GM12878 (cell line): ENCODE measurements around the gene RNASEL. TPM values are rescaled to one million over a fixed set of nuclear protein-coding genes. Genes with fewer than 3 reads are reported as not detected.
A peak's percentile ranks its signal among the peaks of the same experiment; 100 is the strongest.

Experiments
- CEBPZ ChIP-seq: fragments of 150-350 bp; IDR thresholded peaks from 2 replicates; pipeline ENCODE4 v1.6.1; 2016; ENCODE audit warnings: low read depth, low read length
- CREM ChIP-seq: IDR thresholded peaks from 2 replicates; pipeline ENCODE4 v1.6.1; 2014; ENCODE audit warnings: antibody characterized with exemption, low read depth
- IKZF1 ChIP-seq: fragments of 450-650 bp; conservative IDR thresholded peaks from 2 replicates; pipeline ENCODE4 v1.6.1; 2017; ENCODE audit warnings: antibody characterized with exemption, mild to moderate bottlenecking
- MTA2 ChIP-seq: fragments of 450-650 bp; IDR thresholded peaks from 2 replicates; pipeline ENCODE4 v1.6.1; 2016; ENCODE audit warnings: low read depth, mild to moderate bottlenecking, moderate library complexity
- NR2C1 ChIP-seq: fragments of 450-650 bp; IDR thresholded peaks from 2 replicates; pipeline ENCODE4 v1.6.1; 2017; ENCODE audit warnings: antibody characterized with exemption, mild to moderate bottlenecking, moderate library complexity
- PKNOX1 ChIP-seq: fragments of 450-650 bp; IDR thresholded peaks from 2 replicates; pipeline ENCODE4 v1.6.1; 2016; ENCODE audit warnings: mild to moderate bottlenecking
- RAD51 ChIP-seq: fragments of 450-650 bp; IDR thresholded peaks from 2 replicates; pipeline ENCODE4 v1.6.1; 2016; ENCODE audit warnings: moderate library complexity, mild to moderate bottlenecking, inconsistent platforms
- RB1 ChIP-seq: fragments of 450-650 bp; formaldehyde crosslinking; IDR thresholded peaks from 2 replicates; pipeline ENCODE4 v1.6.1; 2017; ENCODE audit warnings: mild to moderate bottlenecking, borderline replicate concordance
- RFX5 ChIP-seq: IDR thresholded peaks from 2 replicates; pipeline ENCODE4 v1.6.1; 2011; ENCODE audit warnings: low read depth, low read length, improper control_type of control experiment
- SMAD1 ChIP-seq: fragments of 450-650 bp; IDR thresholded peaks from 2 replicates; pipeline ENCODE4 v1.6.1; 2018; ENCODE audit warnings: mild to moderate bottlenecking, low read depth; ENCODE audit not compliant: partially characterized antibody
- SPI1 ChIP-seq: IDR thresholded peaks from 2 replicates; pipeline ENCODE4 v1.6.1; 2011; ENCODE audit warnings: low read depth, mild to moderate bottlenecking, low read length, moderate library complexity, borderline replicate concordance; ENCODE audit not compliant: insufficient read depth
- STAT1 ChIP-seq: fragments of 450-650 bp; conservative IDR thresholded peaks from 2 replicates; pipeline ENCODE4 v1.6.1; 2014; ENCODE audit warnings: antibody characterized with exemption, mild to moderate bottlenecking
- STAT3 ChIP-seq: IDR thresholded peaks from 2 replicates; pipeline ENCODE4 v1.6.1; 2011; ENCODE audit warnings: low read depth, low read length, improper control_type of control experiment
- ZBTB40 ChIP-seq: fragments of 450-650 bp; IDR thresholded peaks from 2 replicates; pipeline ENCODE4 v1.6.1; 2016; ENCODE audit warnings: mild to moderate bottlenecking, moderate library complexity, borderline replicate concordance
- polyA plus RNA-seq, 11 experiments: library from polyadenylated mRNA; depleted of rRNA in 4 of 11; unstranded in 6 of 11; stranded (reverse) in 5 of 11; fragments of >200 nt; fragmentation: Nextera tagmentation in 4 of 11; fragmentation: Illumina TruSeq in 1 of 11; extraction: Ambion mirVana in 4 of 11; extraction: Trizol in 1 of 11; gene quantifications; 1 replicate in 1 of 11; 2 replicates in 10 of 11; pipeline versions ENCODE4 v1.2.1 to v1.2.3, GENCODE V29; 2011 to 2016; ENCODE audit warnings: inconsistent platforms in 2 of 11, missing spikeins in 2 of 11, low read depth in 1 of 11
- total RNA-seq, 4 experiments: library from RNA; depleted of rRNA in 3 of 4; stranded (reverse); fragments of >200 nt in 3 of 4; fragmentation: Illumina TruSeq in 1 of 4; extraction: Trizol in 1 of 4; gene quantifications; 2 replicates each; pipeline versions ENCODE4 v1.2.1 to v1.2.3, GENCODE V29; 2013 to 2021

The RNASEL gene
- total and polyA plus RNA-seq, 10 of the 15 experiments (the other 5 are each of a cell fraction or from before 2014, with no cell fraction given): 3.0 to 10.8 (median 5.0) TPM

- TF ChIP-seq CEBPZ (no peak), SPI1 (no peak), STAT3 (no peak), ZBTB40 (no peak), RAD51 (no peak), RFX5 (no peak), MTA2 (peak; percentile 61; the same call in 1 of the 2 replicates), RB1 (no peak), IKZF1 (peak; percentile 50; the same call in 1 of the 2 replicates), CREM (peak; percentile 75), NR2C1 (no peak), PKNOX1 (no peak), STAT1 (no peak), SMAD1 (no peak)
Observed at GRCh38 chr1:182611326-182611725, 22.3 kb upstream of the RNASEL start (continued).
